GM12872 (cell line): ENCODE data around the gene RBP3.

Experiments used
- TF ChIP-seq, protein P1 (sequence below): IDR thresholded peaks from 3 replicates; pipeline ENCODE4 v1.5.1; 2011; ENCODE audit warnings: low read depth, mild to moderate bottlenecking, low read length, moderate library complexity; ENCODE audit not compliant: insufficient read depth

RBP3 gene

GRCh38 chr10:47359626-47360418 lies 11.7 kb downstream of the RBP3 start:
- TF ChIP-seq, protein P1, sequence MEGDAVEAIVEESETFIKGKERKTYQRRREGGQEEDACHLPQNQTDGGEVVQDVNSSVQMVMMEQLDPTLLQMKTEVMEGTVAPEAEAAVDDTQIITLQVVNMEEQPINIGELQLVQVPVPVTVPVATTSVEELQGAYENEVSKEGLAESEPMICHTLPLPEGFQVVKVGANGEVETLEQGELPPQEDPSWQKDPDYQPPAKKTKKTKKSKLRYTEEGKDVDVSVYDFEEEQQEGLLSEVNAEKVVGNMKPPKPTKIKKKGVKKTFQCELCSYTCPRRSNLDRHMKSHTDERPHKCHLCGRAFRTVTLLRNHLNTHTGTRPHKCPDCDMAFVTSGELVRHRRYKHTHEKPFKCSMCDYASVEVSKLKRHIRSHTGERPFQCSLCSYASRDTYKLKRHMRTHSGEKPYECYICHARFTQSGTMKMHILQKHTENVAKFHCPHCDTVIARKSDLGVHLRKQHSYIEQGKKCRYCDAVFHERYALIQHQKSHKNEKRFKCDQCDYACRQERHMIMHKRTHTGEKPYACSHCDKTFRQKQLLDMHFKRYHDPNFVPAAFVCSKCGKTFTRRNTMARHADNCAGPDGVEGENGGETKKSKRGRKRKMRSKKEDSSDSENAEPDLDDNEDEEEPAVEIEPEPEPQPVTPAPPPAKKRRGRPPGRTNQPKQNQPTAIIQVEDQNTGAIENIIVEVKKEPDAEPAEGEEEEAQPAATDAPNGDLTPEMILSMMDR = no peak

DNA sequence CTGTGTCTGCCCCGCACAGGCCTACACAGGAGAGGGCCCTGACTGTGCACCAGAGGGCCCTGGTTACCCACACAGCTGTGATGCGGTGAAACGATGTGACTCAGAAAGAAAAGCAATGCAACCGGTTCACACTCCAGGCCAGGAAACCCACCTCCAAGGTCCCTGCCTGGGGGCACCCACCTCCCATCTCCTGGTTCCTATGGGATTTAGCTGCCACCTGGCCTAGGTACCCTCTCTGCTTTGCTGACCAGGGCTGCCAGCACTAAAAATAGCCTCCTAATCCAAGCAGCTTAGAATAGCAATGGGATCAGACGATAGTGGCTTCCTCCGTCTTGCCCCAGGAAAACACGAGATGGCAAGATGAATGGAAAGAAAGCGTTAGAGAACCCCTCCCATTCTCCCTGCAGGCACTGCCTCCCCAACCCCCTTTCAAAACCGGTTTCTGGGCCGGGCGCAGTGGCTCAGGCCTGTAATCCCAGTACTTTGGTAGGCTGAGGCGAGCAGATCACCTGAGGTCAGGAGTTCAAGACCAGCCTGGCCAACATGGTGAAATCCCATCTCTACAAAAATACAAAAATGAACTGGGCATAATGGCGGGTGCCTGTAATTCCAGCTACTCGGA lies 12.4 kb downstream of the RBP3 start:
- TF ChIP-seq, protein P1 = no peak

DNA sequence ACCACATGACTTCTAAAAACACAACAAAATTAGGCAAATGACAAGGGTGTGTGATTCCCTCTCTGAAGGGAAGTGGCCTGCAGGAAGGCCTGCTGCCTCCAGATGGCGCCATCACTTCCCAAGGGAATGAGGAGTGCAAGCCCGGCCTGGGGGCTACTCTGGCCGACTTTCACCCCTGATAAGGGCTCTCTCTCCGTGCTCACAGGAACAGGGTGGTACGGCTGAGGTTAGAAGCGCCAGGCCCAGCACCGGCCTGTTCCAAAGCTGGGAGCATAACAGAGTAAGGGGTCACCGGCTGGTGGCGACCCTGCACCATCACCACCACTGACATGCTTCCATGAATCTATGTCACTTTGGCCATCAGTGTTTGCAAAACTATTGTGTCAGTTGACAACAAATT lies 13.1 kb downstream of the RBP3 start:
- TF ChIP-seq, protein P1 = peak; percentile 84

- TF ChIP-seq, protein P1 = no peak
Measured at GRCh38 chr10:47362199-47362598, 14.0 kb downstream of the RBP3 start.

DNA sequence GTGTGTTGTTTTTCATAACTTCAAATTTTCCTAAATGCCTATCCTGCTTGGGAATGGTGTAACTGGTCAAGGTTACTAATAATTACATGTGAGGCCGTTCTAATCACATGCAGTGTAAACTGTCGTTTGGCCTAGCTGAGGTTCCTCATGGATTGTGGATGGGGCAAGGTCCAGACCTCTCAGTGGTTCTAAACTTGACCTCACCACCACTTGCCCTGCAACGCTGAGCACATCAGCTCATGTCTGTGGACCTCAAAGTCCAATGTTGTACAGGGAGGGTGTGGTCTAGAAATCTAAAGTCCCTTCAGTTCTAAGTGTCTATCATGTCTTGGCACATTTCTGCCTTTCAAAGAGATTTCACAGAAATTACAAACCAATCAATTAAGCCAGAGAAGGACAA lies 15.6 kb downstream of the RBP3 start:
- TF ChIP-seq, protein P1 = no peak

DNA sequence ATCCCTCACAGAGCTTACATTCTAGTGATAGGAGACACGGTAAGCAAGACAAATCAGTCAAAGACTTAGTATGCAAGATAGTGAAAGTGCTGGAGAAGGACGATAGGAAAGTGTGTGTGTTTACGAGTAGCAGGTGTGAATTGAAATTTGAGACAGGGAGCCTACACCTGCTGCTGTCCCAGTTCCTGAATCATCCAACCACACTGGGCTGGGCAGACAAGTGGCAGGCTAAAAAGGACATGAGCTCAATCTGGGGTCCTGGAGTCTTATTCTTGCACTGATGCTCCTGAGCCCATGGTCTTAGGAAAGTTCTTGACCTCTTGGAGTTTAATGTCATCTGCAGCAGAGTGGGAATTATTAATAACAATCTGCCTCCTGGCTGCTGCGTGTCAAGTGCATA lies 16.2 kb downstream of the RBP3 start:
- TF ChIP-seq, protein P1 = no peak

GRCh38 chr10:47364911-47365310 lies 16.7 kb downstream of the RBP3 start:
- TF ChIP-seq, protein P1 = no peak
